GM23338 (cell line): ENCODE measurements around the gene PARD6B.

Experiments used
- CREB1 ChIP-seq: fragments of 250-450 bp; sonication (Bioruptor Pico); IDR thresholded peaks from 2 replicates; pipeline ENCODE4 v1.5.0; 2020; ENCODE audit warnings: low read depth, mild to moderate bottlenecking, moderate library complexity
- EZH2 ChIP-seq: fragments of 200-600 bp; sonication (generic); IDR thresholded peaks from one replicate; pipeline ENCODE4 v1.8.0; 2017; ENCODE audit warnings: antibody characterized with exemption, mild to moderate bottlenecking, low read depth; ENCODE audit not compliant: unreplicated experiment
- EZH2phosphoT487 ChIP-seq: fragments of 200-600 bp; sonication (generic); IDR thresholded peaks from one replicate; pipeline ENCODE4 v1.8.1; 2018; ENCODE audit warnings: antibody characterized with exemption; ENCODE audit not compliant: unreplicated experiment
- JUNB ChIP-seq: IDR thresholded peaks from one replicate; pipeline ENCODE4 v1.6.1; 2016; ENCODE audit warnings: antibody characterized with exemption; ENCODE audit not compliant: unreplicated experiment
- POLR2AphosphoS5 ChIP-seq: IDR thresholded peaks from 2 replicates; pipeline ENCODE4 v1.6.1; 2016; ENCODE audit warnings: antibody characterized with exemption, low read depth
- TF ChIP-seq, protein P1 (sequence below), 2 experiments: fragments of 200-600 bp in 1 of 2; sonication (generic) in 1 of 2; conservative IDR thresholded peaks; 2 replicates each; pipeline versions ENCODE4 v1.5.1 to v1.6.1; 2016 to 2017; ENCODE audit warnings: antibody characterized with exemption in 2 of 2, low read depth in 2 of 2, mild to moderate bottlenecking in 2 of 2, moderate library complexity in 1 of 2
- TF ChIP-seq, protein P2 (sequence below): IDR thresholded peaks from one replicate; pipeline ENCODE4 v1.6.1; 2018; ENCODE audit warnings: antibody characterized with exemption; ENCODE audit not compliant: unreplicated experiment
- TF ChIP-seq, protein P3 (sequence below): fragments of 250-450 bp; sonication (Bioruptor Pico); IDR thresholded peaks from 2 replicates; pipeline ENCODE4 v1.5.0; 2020; ENCODE audit warnings: mild to moderate bottlenecking, moderate library complexity
- TF ChIP-seq, protein P4 (sequence below): IDR thresholded peaks from 2 replicates; pipeline ENCODE4 v1.6.1; 2016; ENCODE audit warnings: antibody characterized with exemption

DNA sequence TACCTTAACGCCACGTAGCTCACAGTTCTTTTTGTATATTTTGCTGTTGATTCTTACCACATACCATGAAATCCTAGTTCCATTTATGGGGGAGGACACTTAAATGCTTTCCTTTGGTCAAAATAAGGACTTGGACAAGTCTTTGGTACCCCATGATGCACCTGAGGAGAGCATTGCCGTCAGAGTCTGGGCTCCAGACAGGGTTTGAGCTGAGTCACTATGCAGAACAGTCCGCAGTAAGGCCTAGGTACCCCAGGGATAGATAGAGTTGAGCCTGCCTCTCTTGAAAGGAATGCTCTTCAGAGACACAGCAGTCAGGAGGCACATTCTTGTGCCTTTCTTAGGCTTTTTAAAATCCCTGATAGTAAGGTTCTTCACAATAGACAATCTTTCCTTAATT, 6.0 kb downstream of the PARD6B start:
- TF ChIP-seq JUNB (no peak), EZH2 (no peak), CREB1 (no peak), EZH2phosphoT487 (no peak), POLR2AphosphoS5 (no peak)
- TF ChIP-seq, protein P1, sequence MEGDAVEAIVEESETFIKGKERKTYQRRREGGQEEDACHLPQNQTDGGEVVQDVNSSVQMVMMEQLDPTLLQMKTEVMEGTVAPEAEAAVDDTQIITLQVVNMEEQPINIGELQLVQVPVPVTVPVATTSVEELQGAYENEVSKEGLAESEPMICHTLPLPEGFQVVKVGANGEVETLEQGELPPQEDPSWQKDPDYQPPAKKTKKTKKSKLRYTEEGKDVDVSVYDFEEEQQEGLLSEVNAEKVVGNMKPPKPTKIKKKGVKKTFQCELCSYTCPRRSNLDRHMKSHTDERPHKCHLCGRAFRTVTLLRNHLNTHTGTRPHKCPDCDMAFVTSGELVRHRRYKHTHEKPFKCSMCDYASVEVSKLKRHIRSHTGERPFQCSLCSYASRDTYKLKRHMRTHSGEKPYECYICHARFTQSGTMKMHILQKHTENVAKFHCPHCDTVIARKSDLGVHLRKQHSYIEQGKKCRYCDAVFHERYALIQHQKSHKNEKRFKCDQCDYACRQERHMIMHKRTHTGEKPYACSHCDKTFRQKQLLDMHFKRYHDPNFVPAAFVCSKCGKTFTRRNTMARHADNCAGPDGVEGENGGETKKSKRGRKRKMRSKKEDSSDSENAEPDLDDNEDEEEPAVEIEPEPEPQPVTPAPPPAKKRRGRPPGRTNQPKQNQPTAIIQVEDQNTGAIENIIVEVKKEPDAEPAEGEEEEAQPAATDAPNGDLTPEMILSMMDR (conservative IDR thresholded peaks at IDR 0.05; ENCODE audit: low read depth in 2 of 2): no peak
- TF ChIP-seq, protein P2, sequence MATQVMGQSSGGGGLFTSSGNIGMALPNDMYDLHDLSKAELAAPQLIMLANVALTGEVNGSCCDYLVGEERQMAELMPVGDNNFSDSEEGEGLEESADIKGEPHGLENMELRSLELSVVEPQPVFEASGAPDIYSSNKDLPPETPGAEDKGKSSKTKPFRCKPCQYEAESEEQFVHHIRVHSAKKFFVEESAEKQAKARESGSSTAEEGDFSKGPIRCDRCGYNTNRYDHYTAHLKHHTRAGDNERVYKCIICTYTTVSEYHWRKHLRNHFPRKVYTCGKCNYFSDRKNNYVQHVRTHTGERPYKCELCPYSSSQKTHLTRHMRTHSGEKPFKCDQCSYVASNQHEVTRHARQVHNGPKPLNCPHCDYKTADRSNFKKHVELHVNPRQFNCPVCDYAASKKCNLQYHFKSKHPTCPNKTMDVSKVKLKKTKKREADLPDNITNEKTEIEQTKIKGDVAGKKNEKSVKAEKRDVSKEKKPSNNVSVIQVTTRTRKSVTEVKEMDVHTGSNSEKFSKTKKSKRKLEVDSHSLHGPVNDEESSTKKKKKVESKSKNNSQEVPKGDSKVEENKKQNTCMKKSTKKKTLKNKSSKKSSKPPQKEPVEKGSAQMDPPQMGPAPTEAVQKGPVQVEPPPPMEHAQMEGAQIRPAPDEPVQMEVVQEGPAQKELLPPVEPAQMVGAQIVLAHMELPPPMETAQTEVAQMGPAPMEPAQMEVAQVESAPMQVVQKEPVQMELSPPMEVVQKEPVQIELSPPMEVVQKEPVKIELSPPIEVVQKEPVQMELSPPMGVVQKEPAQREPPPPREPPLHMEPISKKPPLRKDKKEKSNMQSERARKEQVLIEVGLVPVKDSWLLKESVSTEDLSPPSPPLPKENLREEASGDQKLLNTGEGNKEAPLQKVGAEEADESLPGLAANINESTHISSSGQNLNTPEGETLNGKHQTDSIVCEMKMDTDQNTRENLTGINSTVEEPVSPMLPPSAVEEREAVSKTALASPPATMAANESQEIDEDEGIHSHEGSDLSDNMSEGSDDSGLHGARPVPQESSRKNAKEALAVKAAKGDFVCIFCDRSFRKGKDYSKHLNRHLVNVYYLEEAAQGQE: no peak
- TF ChIP-seq, protein P3, sequence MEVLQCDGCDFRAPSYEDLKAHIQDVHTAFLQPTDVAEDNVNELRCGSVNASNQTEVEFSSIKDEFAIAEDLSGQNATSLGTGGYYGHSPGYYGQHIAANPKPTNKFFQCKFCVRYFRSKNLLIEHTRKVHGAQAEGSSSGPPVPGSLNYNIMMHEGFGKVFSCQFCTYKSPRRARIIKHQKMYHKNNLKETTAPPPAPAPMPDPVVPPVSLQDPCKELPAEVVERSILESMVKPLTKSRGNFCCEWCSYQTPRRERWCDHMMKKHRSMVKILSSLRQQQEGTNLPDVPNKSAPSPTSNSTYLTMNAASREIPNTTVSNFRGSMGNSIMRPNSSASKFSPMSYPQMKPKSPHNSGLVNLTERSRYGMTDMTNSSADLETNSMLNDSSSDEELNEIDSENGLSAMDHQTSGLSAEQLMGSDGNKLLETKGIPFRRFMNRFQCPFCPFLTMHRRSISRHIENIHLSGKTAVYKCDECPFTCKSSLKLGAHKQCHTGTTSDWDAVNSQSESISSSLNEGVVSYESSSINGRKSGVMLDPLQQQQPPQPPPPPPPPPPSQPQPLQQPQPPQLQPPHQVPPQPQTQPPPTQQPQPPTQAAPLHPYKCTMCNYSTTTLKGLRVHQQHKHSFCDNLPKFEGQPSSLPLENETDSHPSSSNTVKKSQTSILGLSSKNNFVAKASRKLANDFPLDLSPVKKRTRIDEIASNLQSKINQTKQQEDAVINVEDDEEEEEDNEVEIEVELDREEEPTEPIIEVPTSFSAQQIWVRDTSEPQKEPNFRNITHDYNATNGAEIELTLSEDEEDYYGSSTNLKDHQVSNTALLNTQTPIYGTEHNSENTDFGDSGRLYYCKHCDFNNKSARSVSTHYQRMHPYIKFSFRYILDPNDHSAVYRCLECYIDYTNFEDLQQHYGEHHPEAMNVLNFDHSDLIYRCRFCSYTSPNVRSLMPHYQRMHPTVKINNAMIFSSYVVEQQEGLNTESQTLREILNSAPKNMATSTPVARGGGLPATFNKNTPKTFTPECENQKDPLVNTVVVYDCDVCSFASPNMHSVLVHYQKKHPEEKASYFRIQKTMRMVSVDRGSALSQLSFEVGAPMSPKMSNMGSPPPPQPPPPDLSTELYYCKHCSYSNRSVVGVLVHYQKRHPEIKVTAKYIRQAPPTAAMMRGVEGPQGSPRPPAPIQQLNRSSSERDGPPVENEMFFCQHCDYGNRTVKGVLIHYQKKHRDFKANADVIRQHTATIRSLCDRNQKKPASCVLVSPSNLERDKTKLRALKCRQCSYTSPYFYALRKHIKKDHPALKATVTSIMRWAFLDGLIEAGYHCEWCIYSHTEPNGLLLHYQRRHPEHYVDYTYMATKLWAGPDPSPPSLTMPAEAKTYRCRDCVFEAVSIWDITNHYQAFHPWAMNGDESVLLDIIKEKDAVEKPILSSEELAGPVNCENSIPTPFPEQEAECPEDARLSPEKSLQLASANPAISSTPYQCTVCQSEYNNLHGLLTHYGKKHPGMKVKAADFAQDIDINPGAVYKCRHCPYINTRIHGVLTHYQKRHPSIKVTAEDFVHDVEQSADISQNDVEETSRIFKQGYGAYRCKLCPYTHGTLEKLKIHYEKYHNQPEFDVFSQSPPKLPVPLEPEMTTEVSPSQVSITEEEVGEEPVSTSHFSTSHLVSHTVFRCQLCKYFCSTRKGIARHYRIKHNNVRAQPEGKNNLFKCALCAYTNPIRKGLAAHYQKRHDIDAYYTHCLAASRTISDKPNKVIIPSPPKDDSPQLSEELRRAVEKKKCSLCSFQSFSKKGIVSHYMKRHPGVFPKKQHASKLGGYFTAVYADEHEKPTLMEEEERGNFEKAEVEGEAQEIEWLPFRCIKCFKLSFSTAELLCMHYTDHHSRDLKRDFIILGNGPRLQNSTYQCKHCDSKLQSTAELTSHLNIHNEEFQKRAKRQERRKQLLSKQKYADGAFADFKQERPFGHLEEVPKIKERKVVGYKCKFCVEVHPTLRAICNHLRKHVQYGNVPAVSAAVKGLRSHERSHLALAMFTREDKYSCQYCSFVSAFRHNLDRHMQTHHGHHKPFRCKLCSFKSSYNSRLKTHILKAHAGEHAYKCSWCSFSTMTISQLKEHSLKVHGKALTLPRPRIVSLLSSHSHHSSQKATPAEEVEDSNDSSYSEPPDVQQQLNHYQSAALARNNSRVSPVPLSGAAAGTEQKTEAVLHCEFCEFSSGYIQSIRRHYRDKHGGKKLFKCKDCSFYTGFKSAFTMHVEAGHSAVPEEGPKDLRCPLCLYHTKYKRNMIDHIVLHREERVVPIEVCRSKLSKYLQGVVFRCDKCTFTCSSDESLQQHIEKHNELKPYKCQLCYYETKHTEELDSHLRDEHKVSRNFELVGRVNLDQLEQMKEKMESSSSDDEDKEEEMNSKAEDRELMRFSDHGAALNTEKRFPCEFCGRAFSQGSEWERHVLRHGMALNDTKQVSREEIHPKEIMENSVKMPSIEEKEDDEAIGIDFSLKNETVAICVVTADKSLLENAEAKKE: 0 out of 2 replicates have a peak, but pooled peaks have one; percentile 9
- TF ChIP-seq, protein P4, sequence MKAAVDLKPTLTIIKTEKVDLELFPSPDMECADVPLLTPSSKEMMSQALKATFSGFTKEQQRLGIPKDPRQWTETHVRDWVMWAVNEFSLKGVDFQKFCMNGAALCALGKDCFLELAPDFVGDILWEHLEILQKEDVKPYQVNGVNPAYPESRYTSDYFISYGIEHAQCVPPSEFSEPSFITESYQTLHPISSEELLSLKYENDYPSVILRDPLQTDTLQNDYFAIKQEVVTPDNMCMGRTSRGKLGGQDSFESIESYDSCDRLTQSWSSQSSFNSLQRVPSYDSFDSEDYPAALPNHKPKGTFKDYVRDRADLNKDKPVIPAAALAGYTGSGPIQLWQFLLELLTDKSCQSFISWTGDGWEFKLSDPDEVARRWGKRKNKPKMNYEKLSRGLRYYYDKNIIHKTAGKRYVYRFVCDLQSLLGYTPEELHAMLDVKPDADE: no peak
